ENCODE results near the gene SORL1.

DNA sequence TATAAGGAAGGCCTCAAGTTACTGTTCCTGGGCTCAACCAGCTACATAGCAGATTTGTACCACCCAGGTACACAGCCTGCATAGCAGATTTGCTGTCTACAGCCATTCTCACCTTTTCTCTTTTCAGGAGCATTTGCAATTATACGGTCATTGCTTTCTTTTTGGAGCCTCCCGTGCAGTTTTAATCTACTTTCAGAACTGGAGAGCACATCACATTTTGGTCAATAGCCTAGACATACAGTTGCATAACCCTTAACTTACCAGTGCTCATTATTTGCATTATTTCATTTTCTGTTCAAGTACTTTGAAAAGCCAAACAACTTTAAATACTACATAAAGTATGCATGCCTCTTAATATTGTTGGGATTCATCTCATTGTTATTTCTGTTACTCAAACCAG is 151.2 kb downstream of the SORL1 start:
- TF ChIP-seq EZH2 (IDR thresholded peaks at IDR 0.05; ENCODE audit: borderline replicate concordance, insufficient read depth, low read length, poor library complexity, severe bottlenecking): no peak
- TF ChIP-seq, protein P1, sequence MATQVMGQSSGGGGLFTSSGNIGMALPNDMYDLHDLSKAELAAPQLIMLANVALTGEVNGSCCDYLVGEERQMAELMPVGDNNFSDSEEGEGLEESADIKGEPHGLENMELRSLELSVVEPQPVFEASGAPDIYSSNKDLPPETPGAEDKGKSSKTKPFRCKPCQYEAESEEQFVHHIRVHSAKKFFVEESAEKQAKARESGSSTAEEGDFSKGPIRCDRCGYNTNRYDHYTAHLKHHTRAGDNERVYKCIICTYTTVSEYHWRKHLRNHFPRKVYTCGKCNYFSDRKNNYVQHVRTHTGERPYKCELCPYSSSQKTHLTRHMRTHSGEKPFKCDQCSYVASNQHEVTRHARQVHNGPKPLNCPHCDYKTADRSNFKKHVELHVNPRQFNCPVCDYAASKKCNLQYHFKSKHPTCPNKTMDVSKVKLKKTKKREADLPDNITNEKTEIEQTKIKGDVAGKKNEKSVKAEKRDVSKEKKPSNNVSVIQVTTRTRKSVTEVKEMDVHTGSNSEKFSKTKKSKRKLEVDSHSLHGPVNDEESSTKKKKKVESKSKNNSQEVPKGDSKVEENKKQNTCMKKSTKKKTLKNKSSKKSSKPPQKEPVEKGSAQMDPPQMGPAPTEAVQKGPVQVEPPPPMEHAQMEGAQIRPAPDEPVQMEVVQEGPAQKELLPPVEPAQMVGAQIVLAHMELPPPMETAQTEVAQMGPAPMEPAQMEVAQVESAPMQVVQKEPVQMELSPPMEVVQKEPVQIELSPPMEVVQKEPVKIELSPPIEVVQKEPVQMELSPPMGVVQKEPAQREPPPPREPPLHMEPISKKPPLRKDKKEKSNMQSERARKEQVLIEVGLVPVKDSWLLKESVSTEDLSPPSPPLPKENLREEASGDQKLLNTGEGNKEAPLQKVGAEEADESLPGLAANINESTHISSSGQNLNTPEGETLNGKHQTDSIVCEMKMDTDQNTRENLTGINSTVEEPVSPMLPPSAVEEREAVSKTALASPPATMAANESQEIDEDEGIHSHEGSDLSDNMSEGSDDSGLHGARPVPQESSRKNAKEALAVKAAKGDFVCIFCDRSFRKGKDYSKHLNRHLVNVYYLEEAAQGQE (IDR thresholded peaks at IDR 0.05; ENCODE audit: borderline replicate concordance): no peak

Measured in neural cell (in vitro differentiated cells).